HCEC 1CT (cell line): ENCODE results near the gene ANXA4.
"Not testable (repeated sequence)": the region's sequence is repeated elsewhere in the genome, so short reads cannot be mapped to it uniquely, and the experiment has no call there.

Experiments
- DNase-seq: peaks from one replicate; pipeline ENCODE4 v3.0.0-alpha.2; 2017

The ANXA4 gene

GRCh38 chr2:69755862-69756467 is 14.0 kb downstream of the ANXA4 start:
- DNase-seq = peak; percentile 70

DNA sequence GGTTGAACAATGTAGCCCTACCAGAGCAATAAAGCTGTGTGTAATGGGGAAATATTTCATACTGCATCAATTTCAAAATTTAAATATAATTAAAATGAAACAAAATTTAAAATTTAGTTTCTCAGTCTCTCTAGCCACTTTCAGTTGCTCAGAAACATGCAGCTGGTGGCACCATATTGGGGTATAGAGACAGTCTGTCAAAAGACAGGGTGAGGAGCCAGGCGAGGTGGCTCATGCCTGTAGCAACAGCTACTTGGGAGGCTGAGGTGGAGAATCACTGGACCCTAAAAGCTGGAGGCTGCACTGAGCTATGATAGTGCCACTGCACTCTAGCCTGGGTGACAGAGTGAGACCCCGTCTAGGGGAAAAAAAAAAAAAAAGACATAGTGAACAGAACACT is 20.1 kb downstream of the ANXA4 start:
- no peak for DNase-seq

DNA sequence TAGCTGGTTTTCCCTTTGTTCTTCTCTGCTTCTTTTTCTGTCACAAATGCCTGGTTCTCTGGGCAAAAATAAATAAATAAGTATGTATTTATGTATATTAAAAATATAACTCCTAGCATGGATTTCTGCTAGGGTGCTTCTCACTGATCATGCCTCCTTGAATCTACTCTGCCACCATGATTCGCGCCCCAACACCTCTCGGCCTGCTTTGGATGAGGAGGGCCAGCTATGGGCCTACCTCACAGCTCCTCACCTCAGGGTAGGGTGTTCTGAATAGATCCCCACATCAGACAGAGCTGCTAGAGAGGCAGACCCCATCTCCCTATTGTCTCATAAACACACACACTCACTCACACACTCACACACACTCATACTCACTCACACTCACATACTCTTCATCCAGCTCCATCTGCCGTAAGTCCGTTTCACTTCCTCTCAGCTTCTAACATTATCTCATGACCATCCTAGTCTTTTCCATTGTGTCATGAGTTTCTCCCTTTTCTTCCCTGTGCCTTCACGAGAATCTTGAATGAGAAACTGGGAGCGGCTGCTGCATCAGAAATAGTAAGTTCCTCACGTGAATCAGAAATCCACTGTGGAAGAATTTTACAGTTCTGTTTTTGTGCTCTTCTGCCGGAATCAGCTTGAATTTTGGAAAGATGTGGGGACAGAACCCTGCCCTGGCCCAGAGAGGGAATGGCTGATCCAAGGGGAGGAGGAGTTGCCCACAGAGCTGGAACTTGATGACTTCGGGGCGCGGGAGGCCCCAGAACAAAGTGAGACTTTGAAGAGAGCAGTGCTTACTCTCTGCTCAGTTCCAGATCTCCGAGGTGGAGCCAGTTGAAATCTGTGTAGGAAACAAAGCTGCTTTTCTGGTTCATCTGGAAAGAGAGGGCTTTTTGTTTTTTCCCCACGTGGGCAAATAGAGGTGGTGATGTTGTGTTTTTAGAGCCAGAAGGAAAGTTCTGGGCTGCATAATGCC is 20.9 kb downstream of the ANXA4 start:
- no peak for DNase-seq

DNA sequence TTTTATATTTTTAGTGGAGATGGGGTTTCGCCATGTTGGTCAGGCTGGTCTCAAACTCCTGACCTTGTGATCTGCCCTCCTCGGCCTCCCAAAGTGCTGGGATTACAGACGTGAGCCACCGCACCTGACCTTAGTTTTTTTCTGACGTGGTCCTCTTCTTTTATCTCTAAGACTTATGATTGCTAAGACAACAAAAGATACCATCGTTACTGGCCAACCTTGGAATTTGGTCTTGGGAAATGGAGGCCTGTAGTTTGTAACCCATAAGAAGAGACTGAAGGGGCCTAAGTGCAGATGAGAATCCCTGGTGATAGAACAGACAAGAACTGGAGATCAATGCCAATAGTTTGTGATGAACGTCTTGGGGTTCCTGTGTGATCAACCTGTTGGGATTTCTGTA is 21.9 kb downstream of the ANXA4 start:
- DNase-seq = not testable (repeated sequence)

- DNase-seq = no peak
Observed at GRCh38 chr2:69764286-69765095, 22.6 kb downstream of the ANXA4 start.

GRCh38 chr2:69765096-69765380 is 23.1 kb downstream of the ANXA4 start:
- no peak for DNase-seq

DNA sequence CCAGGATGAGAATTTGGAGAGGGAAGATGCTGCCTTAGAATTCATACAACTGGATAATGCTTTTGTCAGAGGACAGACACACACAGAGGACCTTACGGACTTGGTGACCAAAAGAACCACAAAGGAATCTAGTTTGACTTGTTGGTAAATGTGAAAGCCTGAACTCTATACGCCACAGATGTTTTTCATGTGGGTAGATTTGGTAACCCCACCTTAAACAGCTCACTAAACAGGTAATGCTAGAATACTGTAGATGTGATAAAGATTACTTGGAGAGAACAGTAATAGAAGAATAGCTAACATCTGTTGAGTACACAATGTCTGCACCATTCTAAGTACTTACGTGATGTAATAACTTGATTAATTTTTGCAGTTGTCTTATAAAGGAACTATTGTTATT is 24.1 kb downstream of the ANXA4 start:
- DNase-seq = no peak

- DNase-seq = peak; percentile 96
Observed at GRCh38 chr2:69767034-69767433, 25.1 kb downstream of the ANXA4 start.

DNA sequence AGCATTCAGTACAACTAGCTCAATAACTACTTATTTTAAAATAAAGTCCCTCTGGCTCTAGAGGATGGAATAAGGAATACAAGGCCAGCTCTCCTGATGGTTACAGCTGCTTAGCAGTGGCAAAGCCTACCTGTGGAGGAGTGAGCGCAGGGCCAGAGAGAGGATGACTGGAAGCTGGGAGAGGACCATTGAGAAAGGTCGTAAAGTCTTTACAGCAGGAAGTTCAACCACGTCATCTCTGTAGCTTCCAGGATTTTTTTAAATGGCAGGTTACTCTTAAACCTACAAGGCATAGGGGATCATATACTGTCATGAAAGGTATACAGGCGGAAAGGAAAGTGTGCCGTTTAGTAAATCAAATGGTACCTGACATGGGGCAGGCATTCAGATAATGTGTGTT is 26.3 kb downstream of the ANXA4 start:
- no peak for DNase-seq

DNA sequence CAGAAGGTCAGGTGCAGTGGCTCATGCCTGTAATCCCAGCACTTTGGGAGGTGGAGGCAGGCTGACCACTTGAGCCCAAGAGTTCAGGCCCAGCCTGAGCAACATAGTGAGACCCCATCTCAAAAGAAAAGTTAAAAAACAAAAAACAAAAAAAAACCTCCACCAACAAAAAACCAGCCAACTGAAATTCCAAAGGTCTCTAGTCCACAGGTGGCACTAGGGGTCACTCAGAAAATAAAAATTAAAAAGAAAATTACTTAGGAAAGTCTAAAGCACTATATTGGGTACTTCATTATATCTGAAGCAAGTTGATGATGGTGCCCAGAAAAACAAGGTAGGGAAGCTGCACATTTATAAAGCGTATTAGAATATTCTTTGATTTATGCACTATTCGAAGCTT is 26.9 kb downstream of the ANXA4 start:
- no peak for DNase-seq

DNA sequence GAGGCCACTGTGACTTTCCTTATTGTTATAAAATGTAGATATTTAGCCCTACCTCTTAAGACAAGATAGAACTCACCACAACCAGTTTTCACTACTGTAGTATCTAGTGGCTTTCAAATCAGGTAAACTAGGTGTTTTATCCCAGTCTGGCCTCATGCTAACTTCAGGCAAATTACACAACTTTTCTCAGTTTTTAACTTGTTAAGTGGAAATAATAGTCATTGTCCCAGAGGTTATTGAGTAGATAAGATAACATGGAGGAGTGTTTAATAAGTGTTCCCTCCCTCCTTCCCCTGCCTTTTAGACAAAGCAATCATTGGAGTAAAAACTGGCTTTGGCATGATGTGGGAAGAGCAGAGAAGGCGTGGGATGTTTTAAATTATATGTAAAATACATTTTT is 27.3 kb downstream of the ANXA4 start:
- DNase-seq = no peak

GRCh38 chr2:69770193-69770702 is 28.3 kb downstream of the ANXA4 start:
- peak; percentile 91 for DNase-seq

- no peak for DNase-seq
Observed at GRCh38 chr2:69770747-69771146, 28.8 kb downstream of the ANXA4 start.

- no peak for DNase-seq
Observed at GRCh38 chr2:69771461-69771860, 29.5 kb downstream of the ANXA4 start.

- DNase-seq = peak; percentile 78
Observed at GRCh38 chr2:69773206-69773605, 31.3 kb downstream of the ANXA4 start.

- DNase-seq = not testable (repeated sequence)
Observed at GRCh38 chr2:69774258-69774983, 32.5 kb downstream of the ANXA4 start.

- DNase-seq = no peak
Observed at GRCh38 chr2:69774984-69775982, 33.3 kb downstream of the ANXA4 start.

- DNase-seq = no peak
Observed at GRCh38 chr2:69776886-69777785, 35.2 kb downstream of the ANXA4 start.

DNA sequence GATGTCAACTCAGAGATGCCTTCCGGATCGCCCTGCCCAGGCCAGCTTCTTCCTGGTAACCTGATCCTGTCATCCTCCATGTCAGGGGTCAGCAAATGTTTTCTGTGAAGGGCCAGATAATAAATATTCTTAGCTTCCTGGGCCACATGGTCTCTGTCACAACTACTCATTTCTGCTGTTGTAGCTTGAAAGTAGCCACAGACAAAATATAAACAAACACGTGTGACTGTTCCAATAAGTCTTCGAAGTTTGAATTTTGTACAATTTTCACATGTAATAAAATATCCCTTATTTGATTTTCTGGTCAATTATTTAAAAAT is 35.8 kb downstream of the ANXA4 start:
- DNase-seq = no peak

GRCh38 chr2:69779258-69780001 is 37.5 kb downstream of the ANXA4 start:
- peak; percentile 59 for DNase-seq
